ENCODE measurements around the gene SNX15. TPM values are rescaled to one million over a fixed set of nuclear protein-coding genes. Genes with fewer than 3 reads are reported as not detected.
A peak's percentile ranks its signal among the peaks of the same experiment; 100 is the strongest.
"Not testable (repeated sequence)": the region's sequence is repeated elsewhere in the genome, so short reads cannot be mapped to it uniquely, and the experiment has no call there.

Gene SNX15
- total RNA-seq, 2 experiments from 2014 or later = 22.4 to 28.3 TPM

GRCh38 chr11:65023502-65023901 is 3.7 kb upstream of the SNX15 start:
- ATAC-seq (ENCODE audit: low read depth); POLR2A ChIA-PET; H3K27ac Mint-ChIP-seq; DNase-seq; H3K4me3 Mint-ChIP-seq; H3K36me3 Mint-ChIP-seq; H3K9me3 Mint-ChIP-seq; H3K27me3 Mint-ChIP-seq: not testable (repeated sequence)
- H3K4me1 Mint-ChIP-seq = peaks cover 25% of the 10 kb centered on the region

- Mint-ChIP-seq H3K27ac (peak overlapping the region; percentile 82), H3K4me3 (peak overlapping the region; percentile 81), H3K27me3 (no peaks in the 10 kb centered on the region), H3K36me3 (peaks cover 6% of the 10 kb centered on the region), H3K9me3 (no peaks in the 10 kb centered on the region), H3K4me1 (peaks cover 22% of the 10 kb centered on the region)
- DNase-seq (no peak), ATAC-seq (ENCODE audit: low read depth) (no peak)
- POLR2A ChIA-PET = interaction anchor here (1.0 to 3.5 kb wide), 5 partner anchors 10 to 95 kb away, joined by 3 to 18 read pairs (median 5); partner anchors contain the start of genes ARL2, FAU, MRPL49 and SAC3D1
These were observed 429 bp upstream of the SNX15 start for GRCh38 chr11:65026810-65027209.

GRCh38 chr11:65032216-65032615 is 5.0 kb downstream of the SNX15 start:
- Mint-ChIP-seq H3K27ac (no peak overlapping the region), H3K4me1 (peaks cover 13% of the 10 kb centered on the region), H3K36me3 (peaks cover 5% of the 10 kb centered on the region), H3K4me3 (no peak overlapping the region), H3K27me3 (no peaks in the 10 kb centered on the region), H3K9me3 (no peaks in the 10 kb centered on the region)
- ATAC-seq (ENCODE audit: low read depth) (no peak), DNase-seq (no peak)
- POLR2A ChIA-PET = interaction anchor here (2.2 kb wide), 1 partner anchor 18 kb away, joined by 7 read pairs; the partner anchor contains the start of gene ARL2

GRCh38 chr11:65034423-65034822 is 7.2 kb downstream of the SNX15 start:
- Mint-ChIP-seq H3K4me1 (no peaks in the 10 kb centered on the region), H3K4me3 (no peak overlapping the region), H3K27ac (no peak overlapping the region), H3K9me3 (no peaks in the 10 kb centered on the region), H3K36me3 (no peaks in the 10 kb centered on the region), H3K27me3 (no peaks in the 10 kb centered on the region)
- POLR2A ChIA-PET = interaction anchor here (0.8 to 1.7 kb wide), 2 partner anchors 12 to 20 kb away, joined by 3 to 4 read pairs; partner anchors contain the start of gene ARL2
- ATAC-seq (ENCODE audit: low read depth) = no peak
- DNase-seq = no peak

- H3K36me3 Mint-ChIP-seq = no peaks in the 10 kb centered on the region
- peaks cover 3% of the 10 kb centered on the region for H3K4me1 Mint-ChIP-seq
- POLR2A ChIA-PET = interaction anchor here (1.7 kb wide), 1 partner anchor 21 kb away, joined by 4 read pairs; the partner anchor contains the start of gene ARL2
These were observed 8.3 kb downstream of the SNX15 start for GRCh38 chr11:65035579-65035978.

GRCh38 chr11:65036931-65037330 is 9.7 kb downstream of the SNX15 start:
- no peaks in the 10 kb centered on the region for H3K36me3 Mint-ChIP-seq
- no peak overlapping the region for H3K27ac Mint-ChIP-seq
- H3K27me3 Mint-ChIP-seq = no peaks in the 10 kb centered on the region
- peaks cover 3% of the 10 kb centered on the region for H3K4me1 Mint-ChIP-seq
- DNase-seq (no peak), ATAC-seq (ENCODE audit: low read depth) (no peak)
- POLR2A ChIA-PET = interaction anchor here (0.8 to 1.4 kb wide), 2 partner anchors 9 to 12 kb away, joined by 3 read pairs; no protein-coding TSS in a partner anchor
- H3K9me3 Mint-ChIP-seq = no peaks in the 10 kb centered on the region
- no peak overlapping the region for H3K4me3 Mint-ChIP-seq

More at GRCh38 chr11:65035579-65035978, 8.3 kb downstream of the SNX15 start:
- ATAC-seq (ENCODE audit: low read depth) (no peak), DNase-seq (no peak)
- no peaks in the 10 kb centered on the region for H3K27me3 Mint-ChIP-seq
- no peaks in the 10 kb centered on the region for H3K9me3 Mint-ChIP-seq
- H3K27ac Mint-ChIP-seq = no peak overlapping the region
- H3K4me3 Mint-ChIP-seq = no peak overlapping the region

- Mint-ChIP-seq H3K27ac (peak overlapping the region; percentile 96), H3K4me3 (peak overlapping the region; percentile 82), H3K27me3 (no peaks in the 10 kb centered on the region), H3K4me1 (peaks cover 13% of the 10 kb centered on the region), H3K36me3 (peaks cover 2% of the 10 kb centered on the region), H3K9me3 (no peaks in the 10 kb centered on the region)
- ATAC-seq (ENCODE audit: low read depth) (no peak), DNase-seq (no peak)
- POLR2A ChIA-PET = interaction anchor here (0.6 to 2.7 kb wide), 22 partner anchors 9 to 238 kb away, joined by 3 to 22 read pairs (median 4); partner anchors contain the start of genes ARL2, FAU, MAP4K2 and MRPL49
These were observed 13.2 kb downstream of the SNX15 start for GRCh38 chr11:65040520-65040846.

GRCh38 chr11:65040847-65041622 is 13.8 kb downstream of the SNX15 start, which contains the start of gene SAC3D1:
SAC3D1 (plus strand) TSS chr11:65041210; CDS start chr11:65041293, 83 bp downstream.
- no peaks in the 10 kb centered on the region for H3K27me3 Mint-ChIP-seq
- peaks cover 2% of the 10 kb centered on the region for H3K36me3 Mint-ChIP-seq
- peak within 1 kb of the TSS; percentile 96 for H3K27ac Mint-ChIP-seq
- POLR2A ChIA-PET = interaction anchor here (0.7 to 2.7 kb wide), 20 partner anchors 8 to 238 kb away, joined by 3 to 22 read pairs (median 4); partner anchors contain the start of genes ARL2, CAPN1, FAU and MAP4K2
- DNase-seq = peak; percentile 93
- H3K4me3 Mint-ChIP-seq = peak within 1 kb of the TSS; percentile 91
- peak; percentile 95 for ATAC-seq (ENCODE audit: low read depth)
- peaks cover 15% of the 10 kb centered on the region for H3K4me1 Mint-ChIP-seq
- H3K9me3 Mint-ChIP-seq = no peaks in the 10 kb centered on the region

- DNase-seq (no peak), ATAC-seq (ENCODE audit: low read depth) (no peak)
- H3K27me3 Mint-ChIP-seq = no peaks in the 10 kb centered on the region
- POLR2A ChIA-PET = no interaction called here
- H3K4me1 Mint-ChIP-seq = peaks cover 27% of the 10 kb centered on the region
- H3K4me3 Mint-ChIP-seq = peak overlapping the region; percentile 91
- peaks cover 2% of the 10 kb centered on the region for H3K36me3 Mint-ChIP-seq
- H3K9me3 Mint-ChIP-seq = no peaks in the 10 kb centered on the region
- no peak overlapping the region for H3K27ac Mint-ChIP-seq
These were observed 15.7 kb downstream of the SNX15 start for GRCh38 chr11:65042891-65043290.

GRCh38 chr11:65043881-65044501 is 16.8 kb downstream of the SNX15 start:
- no peaks in the 10 kb centered on the region for H3K9me3 Mint-ChIP-seq
- no peak overlapping the region for H3K27ac Mint-ChIP-seq
- no peaks in the 10 kb centered on the region for H3K27me3 Mint-ChIP-seq
- peaks cover 2% of the 10 kb centered on the region for H3K36me3 Mint-ChIP-seq
- ATAC-seq (ENCODE audit: low read depth) (no peak), DNase-seq (no peak)
- POLR2A ChIA-PET = no interaction called here
- H3K4me1 Mint-ChIP-seq = peaks cover 30% of the 10 kb centered on the region
- H3K4me3 Mint-ChIP-seq = no peak overlapping the region

GRCh38 chr11:65045061-65045460 is 17.8 kb downstream of the SNX15 start:
- POLR2A ChIA-PET = interaction anchor here (2.3 kb wide), 1 partner anchor 52 kb away, joined by 6 read pairs; the partner anchor contains the start of gene VPS51
- H3K36me3 Mint-ChIP-seq = peaks cover 2% of the 10 kb centered on the region
- no peak overlapping the region for H3K27ac Mint-ChIP-seq
- H3K4me3 Mint-ChIP-seq = no peak overlapping the region
- H3K9me3 Mint-ChIP-seq = no peaks in the 10 kb centered on the region
- peaks cover 27% of the 10 kb centered on the region for H3K4me1 Mint-ChIP-seq
- no peaks in the 10 kb centered on the region for H3K27me3 Mint-ChIP-seq
- DNase-seq (no peak), ATAC-seq (ENCODE audit: low read depth) (no peak)

GRCh38 chr11:65045728-65046127 is 18.5 kb downstream of the SNX15 start:
- Mint-ChIP-seq H3K27ac (peak overlapping the region; percentile 60), H3K4me1 (peaks cover 27% of the 10 kb centered on the region), H3K36me3 (peaks cover 2% of the 10 kb centered on the region), H3K9me3 (no peaks in the 10 kb centered on the region), H3K4me3 (no peak overlapping the region), H3K27me3 (no peaks in the 10 kb centered on the region)
- POLR2A ChIA-PET = interaction anchor here (0.9 to 2.3 kb wide), 3 partner anchors 12 to 216 kb away, joined by 3 to 6 read pairs (median 3); partner anchors contain the start of genes POLA2 and VPS51
- DNase-seq (no peak), ATAC-seq (ENCODE audit: low read depth) (no peak)

Data from activated naive CD8-positive, alpha-beta T cell treated with anti-CD3 and anti-CD28 coated beads, Interleukin-2, amount 10 ng/mL, durations not matched to agents 7 days and 5 days (primary cell).